RWPE2 (cell line): ENCODE results near the gene DUSP19.
A peak's percentile ranks its signal among the peaks of the same experiment; 100 is the strongest.

Source experiments
- ATAC-seq: fragments of 200-7000 bp; cut with Tn5 transposase; 3 replicates; pipeline ENCODE4 v1.9.1; 2021; ENCODE audit warnings: low read depth
- DNase-seq: peaks from one replicate; pipeline ENCODE4 v3.0.0-alpha.2; 2020; ENCODE audit warnings: low spot score
- H3K27ac ChIP-seq: fragments of 450-650 bp; 2 replicates; pipeline ENCODE4 v1.5.1; 2017; ENCODE audit warnings: mild to moderate bottlenecking; ENCODE audit not compliant: poor library complexity, severe bottlenecking
- H3K27me3 ChIP-seq: fragments of 250-450 bp; sonication (Bioruptor Pico); 2 replicates; pipeline ENCODE4 v1.5.1; 2021; ENCODE audit warnings: mild to moderate bottlenecking, moderate library complexity; ENCODE audit not compliant: insufficient read depth, poor library complexity, severe bottlenecking
- H3K36me3 ChIP-seq: fragments of 250-450 bp; sonication (Bioruptor Pico); 2 replicates; pipeline ENCODE4 v1.5.1; 2020; ENCODE audit warnings: low read depth, mild to moderate bottlenecking, moderate library complexity
- H3K4me1 ChIP-seq: fragments of 250-450 bp; sonication (Bioruptor Pico); 2 replicates; pipeline ENCODE4 v1.5.1; 2021; ENCODE audit warnings: mild to moderate bottlenecking, moderate library complexity; ENCODE audit not compliant: insufficient read depth, poor library complexity, severe bottlenecking
- H3K4me3 ChIP-seq: fragments of 250-450 bp; sonication (Bioruptor Pico); 2 replicates; pipeline ENCODE4 v1.5.1; 2021; ENCODE audit warnings: mild to moderate bottlenecking, moderate library complexity; ENCODE audit not compliant: severe bottlenecking
- H3K9me3 ChIP-seq: fragments of 250-450 bp; sonication (Bioruptor Pico); 2 replicates; pipeline ENCODE4 v1.5.1; 2021; ENCODE audit warnings: mild to moderate bottlenecking, moderate library complexity; ENCODE audit not compliant: severe bottlenecking
- TF ChIP-seq, protein P1 (sequence below): fragments of 450-650 bp; IDR thresholded peaks from one replicate; pipeline ENCODE4 v1.5.1; 2017; ENCODE audit warnings: mild to moderate bottlenecking, moderate library complexity; ENCODE audit not compliant: poor library complexity, severe bottlenecking

DUSP19 gene

DNA sequence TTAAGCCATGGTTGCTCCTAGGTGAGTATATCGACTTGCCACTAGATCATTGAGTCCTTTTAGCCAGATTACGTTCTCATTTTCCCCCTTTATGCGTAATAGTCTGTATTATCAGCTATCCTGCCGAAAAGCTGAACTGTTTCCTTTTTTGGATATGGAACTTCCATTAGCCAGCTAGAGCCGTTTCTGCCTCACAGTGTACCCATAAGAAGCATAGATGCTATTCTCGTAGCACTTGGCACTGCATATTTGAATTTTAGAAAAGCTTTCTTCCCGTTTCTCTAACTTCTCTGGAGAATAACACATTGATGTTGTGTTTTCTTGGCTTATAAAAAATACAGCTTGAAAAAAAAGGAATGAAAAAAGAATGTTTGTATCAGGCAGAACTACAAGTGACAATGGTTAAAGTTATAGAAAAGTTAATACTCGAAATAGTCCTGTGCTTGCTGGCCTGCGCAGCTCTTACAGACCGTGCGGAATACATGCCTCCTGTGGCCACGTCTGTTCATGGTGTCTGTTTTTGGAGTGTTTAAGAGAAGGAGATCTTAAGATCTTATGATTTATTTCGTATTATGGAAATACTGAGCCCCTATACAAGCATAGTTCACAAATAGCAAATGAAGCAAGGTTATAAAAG, 710 bp downstream of the DUSP19 start:
- Histone ChIP-seq H3K9me3 (no peaks in the 10 kb centered on the region), H3K36me3 (no peaks in the 10 kb centered on the region), H3K4me3 (peak overlapping the region; percentile 52), H3K27ac (peak overlapping the region; percentile 62), H3K27me3 (no peaks in the 10 kb centered on the region), H3K4me1 (peaks cover 11% of the 10 kb centered on the region)
- DNase-seq: no peak
- TF ChIP-seq, protein P1, sequence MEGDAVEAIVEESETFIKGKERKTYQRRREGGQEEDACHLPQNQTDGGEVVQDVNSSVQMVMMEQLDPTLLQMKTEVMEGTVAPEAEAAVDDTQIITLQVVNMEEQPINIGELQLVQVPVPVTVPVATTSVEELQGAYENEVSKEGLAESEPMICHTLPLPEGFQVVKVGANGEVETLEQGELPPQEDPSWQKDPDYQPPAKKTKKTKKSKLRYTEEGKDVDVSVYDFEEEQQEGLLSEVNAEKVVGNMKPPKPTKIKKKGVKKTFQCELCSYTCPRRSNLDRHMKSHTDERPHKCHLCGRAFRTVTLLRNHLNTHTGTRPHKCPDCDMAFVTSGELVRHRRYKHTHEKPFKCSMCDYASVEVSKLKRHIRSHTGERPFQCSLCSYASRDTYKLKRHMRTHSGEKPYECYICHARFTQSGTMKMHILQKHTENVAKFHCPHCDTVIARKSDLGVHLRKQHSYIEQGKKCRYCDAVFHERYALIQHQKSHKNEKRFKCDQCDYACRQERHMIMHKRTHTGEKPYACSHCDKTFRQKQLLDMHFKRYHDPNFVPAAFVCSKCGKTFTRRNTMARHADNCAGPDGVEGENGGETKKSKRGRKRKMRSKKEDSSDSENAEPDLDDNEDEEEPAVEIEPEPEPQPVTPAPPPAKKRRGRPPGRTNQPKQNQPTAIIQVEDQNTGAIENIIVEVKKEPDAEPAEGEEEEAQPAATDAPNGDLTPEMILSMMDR: no peak
- peak; percentile 54 for ATAC-seq

GRCh38 chr2:183081911-183082310, 3.4 kb downstream of the DUSP19 start:
- no peak for DNase-seq
- no peak for ATAC-seq
- H3K9me3 ChIP-seq: no peaks in the 10 kb centered on the region

DNA sequence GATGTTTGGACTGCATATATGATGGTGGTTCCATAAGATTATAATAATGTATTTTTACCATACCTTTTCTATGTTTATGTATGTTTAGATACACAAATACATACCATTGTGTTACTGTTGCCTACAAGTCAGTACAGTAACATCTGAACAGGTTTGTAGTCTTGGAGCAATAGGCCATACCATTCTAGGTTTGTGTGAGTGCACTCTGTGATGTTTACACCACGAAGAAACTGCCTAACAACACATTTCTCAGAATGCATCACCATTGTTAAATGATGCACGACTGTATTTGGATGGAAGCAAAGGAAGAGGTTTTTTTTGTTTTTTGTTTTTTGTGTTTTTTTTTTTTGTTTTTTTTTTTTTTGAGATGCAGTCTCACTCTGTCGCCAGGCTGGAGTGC, 9.5 kb downstream of the DUSP19 start:
- TF ChIP-seq, protein P1: no peak
- Histone ChIP-seq H3K27me3 (no peaks in the 10 kb centered on the region), H3K9me3 (no peaks in the 10 kb centered on the region), H3K4me3 (no peak overlapping the region), H3K4me1 (no peaks in the 10 kb centered on the region), H3K36me3 (no peaks in the 10 kb centered on the region), H3K27ac (no peak overlapping the region)
- no peak for DNase-seq
- ATAC-seq: no peak

More at GRCh38 chr2:183081911-183082310, 3.4 kb downstream of the DUSP19 start:
- no peak overlapping the region for H3K4me3 ChIP-seq
- peaks cover 11% of the 10 kb centered on the region for H3K4me1 ChIP-seq
- no peaks in the 10 kb centered on the region for H3K36me3 ChIP-seq
- H3K27me3 ChIP-seq: no peaks in the 10 kb centered on the region
- no peak overlapping the region for H3K27ac ChIP-seq
- TF ChIP-seq, protein P1: no peak

DNA sequence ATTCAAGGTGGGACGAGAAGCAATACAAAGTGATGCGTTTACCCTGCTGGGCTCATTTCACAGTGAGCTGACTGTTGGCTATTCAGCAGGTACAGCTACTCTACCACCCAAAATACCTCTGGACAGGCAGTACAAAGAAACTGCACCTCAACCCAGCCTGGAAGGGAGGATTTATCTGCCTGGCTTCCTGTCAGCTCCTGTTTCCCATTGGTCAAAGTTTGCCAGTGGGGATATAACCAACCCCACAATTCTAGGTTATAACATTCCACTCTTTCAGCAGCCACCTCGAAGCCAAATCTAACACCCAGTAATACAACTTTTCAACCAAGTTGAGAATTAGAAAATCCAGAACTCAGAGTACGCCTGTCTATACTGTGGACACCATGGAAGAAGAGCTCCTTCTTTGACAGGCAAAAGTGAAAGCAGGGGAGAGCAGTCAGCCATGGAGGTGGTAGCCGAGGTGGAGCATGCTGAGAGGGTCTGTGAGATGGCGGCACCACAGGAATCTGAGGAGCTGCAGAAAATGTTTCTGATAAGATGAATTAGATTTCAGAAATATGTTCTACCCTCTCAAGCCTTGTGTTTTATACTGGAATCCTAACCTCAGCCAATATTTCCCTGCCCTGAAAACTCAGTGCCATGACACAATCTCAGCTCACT, 10.8 kb downstream of the DUSP19 start:
- TF ChIP-seq, protein P1: no peak

DNA sequence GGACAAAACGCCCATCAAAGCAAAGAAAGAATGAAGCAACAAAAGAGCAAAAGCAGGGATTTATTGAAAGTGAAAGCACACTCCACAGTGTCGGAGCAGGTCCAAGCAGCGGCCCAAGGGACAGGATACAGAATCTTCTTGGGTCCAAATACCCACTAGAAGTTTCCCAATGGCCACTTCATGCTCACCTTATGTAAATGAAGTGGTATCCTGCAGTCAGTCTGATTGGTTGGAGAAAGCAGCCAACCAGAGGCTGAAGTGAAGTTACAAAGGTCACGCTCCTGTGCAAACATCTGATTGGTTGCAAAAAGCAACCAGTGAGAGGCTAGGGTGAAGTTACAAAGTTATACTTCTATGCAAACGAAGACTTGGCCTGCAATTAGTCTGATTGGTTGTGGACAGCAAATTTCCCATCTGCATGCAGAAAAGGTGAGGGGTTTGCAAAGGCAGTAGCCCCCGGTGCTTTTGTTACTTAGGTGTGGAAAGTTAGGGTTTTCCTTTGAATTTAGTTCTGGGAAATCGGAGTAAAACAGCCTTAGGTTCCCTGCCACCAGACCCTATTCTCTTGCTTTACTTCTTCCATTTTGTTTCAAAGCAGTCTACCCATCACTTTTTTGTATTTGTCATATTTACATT, 12.9 kb downstream of the DUSP19 start:
- H3K27me3 ChIP-seq: no peaks in the 10 kb centered on the region
- H3K4me3 ChIP-seq: no peak overlapping the region
- no peak for ATAC-seq
- H3K9me3 ChIP-seq: no peaks in the 10 kb centered on the region
- no peak for DNase-seq
- H3K36me3 ChIP-seq: no peaks in the 10 kb centered on the region
- no peak overlapping the region for H3K27ac ChIP-seq
- peaks cover 7% of the 10 kb centered on the region for H3K4me1 ChIP-seq
- TF ChIP-seq, protein P1: no peak

More for the DNA sequence above, 10.8 kb downstream of the DUSP19 start:
- H3K27ac ChIP-seq: no peak overlapping the region
- H3K4me1 ChIP-seq: peaks cover 7% of the 10 kb centered on the region
- no peaks in the 10 kb centered on the region for H3K27me3 ChIP-seq
- ATAC-seq: no peak
- no peaks in the 10 kb centered on the region for H3K9me3 ChIP-seq
- H3K4me3 ChIP-seq: no peak overlapping the region
- DNase-seq: no peak
- H3K36me3 ChIP-seq: no peaks in the 10 kb centered on the region
